ENCODE results near the gene PHLDA3.

Gene PHLDA3

GRCh38 chr1:201499795-201500669 lies 31.0 kb upstream of the PHLDA3 start:
- no peak overlapping the region for H3K4me3 ChIP-seq (ENCODE audit: low read length)
- TF ChIP-seq, protein P1, sequence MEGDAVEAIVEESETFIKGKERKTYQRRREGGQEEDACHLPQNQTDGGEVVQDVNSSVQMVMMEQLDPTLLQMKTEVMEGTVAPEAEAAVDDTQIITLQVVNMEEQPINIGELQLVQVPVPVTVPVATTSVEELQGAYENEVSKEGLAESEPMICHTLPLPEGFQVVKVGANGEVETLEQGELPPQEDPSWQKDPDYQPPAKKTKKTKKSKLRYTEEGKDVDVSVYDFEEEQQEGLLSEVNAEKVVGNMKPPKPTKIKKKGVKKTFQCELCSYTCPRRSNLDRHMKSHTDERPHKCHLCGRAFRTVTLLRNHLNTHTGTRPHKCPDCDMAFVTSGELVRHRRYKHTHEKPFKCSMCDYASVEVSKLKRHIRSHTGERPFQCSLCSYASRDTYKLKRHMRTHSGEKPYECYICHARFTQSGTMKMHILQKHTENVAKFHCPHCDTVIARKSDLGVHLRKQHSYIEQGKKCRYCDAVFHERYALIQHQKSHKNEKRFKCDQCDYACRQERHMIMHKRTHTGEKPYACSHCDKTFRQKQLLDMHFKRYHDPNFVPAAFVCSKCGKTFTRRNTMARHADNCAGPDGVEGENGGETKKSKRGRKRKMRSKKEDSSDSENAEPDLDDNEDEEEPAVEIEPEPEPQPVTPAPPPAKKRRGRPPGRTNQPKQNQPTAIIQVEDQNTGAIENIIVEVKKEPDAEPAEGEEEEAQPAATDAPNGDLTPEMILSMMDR (conservative IDR thresholded peaks at IDR 0.05; ENCODE audit: low read depth, low read length): no peak
- DNase-seq (ENCODE audit: low read depth): no peak

DNA sequence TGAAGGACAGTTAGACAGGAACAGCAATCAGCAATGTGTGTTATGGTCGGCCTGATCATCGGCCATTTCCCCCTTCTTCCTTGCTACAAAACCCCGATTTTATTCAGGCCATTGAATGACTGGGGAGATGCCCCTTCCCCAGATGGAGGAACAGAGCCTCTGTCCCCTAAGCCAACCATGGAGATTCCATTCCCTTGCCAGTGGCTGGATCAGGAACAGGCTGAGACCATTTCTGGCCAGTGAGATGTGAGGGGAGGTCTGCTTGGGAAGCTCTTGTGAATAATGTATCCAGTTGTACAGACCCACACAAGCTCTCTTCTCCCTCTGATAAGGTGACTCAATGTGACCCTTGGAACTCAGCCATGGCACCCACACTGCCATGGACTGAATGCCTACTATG lies 30.2 kb upstream of the PHLDA3 start:
- no peak overlapping the region for H3K4me3 ChIP-seq (ENCODE audit: low read length)
- no peak for DNase-seq (ENCODE audit: low read depth)
- TF ChIP-seq, protein P1 (conservative IDR thresholded peaks at IDR 0.05; ENCODE audit: low read depth, low read length): no peak

DNA sequence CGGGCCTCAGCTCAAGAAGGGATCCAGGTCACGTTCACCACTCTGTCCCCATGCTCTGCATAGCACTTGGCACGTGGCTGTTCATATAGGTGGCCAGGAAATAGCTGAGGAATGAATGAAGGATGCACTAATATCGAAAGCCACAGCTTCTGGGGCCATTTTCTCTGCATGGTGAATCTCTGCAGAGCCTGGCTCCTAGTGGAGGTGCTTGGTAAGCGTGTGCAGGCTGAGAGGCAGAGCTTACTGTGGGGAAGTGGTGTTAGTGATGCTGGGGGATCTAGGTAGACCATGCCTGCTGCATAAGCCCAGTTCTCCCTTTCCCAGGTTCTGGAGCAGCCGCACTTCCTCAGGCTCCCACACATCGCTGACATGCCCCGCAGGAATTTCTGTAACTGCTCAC lies 29.6 kb upstream of the PHLDA3 start:
- no peak for DNase-seq (ENCODE audit: low read depth)
- TF ChIP-seq, protein P1 (conservative IDR thresholded peaks at IDR 0.05; ENCODE audit: low read depth, low read length): no peak
- no peak overlapping the region for H3K4me3 ChIP-seq (ENCODE audit: low read length)

GRCh38 chr1:201497935-201498509 lies 29.0 kb upstream of the PHLDA3 start:
- TF ChIP-seq, protein P1 (conservative IDR thresholded peaks at IDR 0.05; ENCODE audit: low read depth, low read length): no peak
- no peak overlapping the region for H3K4me3 ChIP-seq (ENCODE audit: low read length)
- DNase-seq (ENCODE audit: low read depth): no peak

DNA sequence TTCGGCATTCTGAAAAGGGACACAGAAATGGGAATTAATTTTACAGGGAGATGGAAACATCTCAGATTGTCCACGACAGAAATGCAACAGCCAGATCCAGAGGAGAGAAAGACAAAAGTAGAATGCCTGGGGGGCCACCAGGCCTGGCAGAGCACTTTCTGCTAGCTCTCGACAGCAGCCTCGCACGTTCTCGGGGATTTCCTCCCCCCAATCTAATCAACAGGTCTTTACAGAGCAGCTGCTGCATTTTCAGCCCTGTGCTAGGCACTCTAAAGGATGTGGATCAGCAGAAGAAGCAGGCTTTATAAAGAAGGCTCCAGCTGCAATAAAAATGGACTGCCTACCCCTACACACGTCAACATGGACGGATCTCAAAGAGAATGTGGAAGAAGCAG lies 27.3 kb upstream of the PHLDA3 start:
- H3K4me3 ChIP-seq (ENCODE audit: low read length): no peak overlapping the region
- DNase-seq (ENCODE audit: low read depth): no peak
- TF ChIP-seq, protein P1 (conservative IDR thresholded peaks at IDR 0.05; ENCODE audit: low read depth, low read length): no peak

DNA sequence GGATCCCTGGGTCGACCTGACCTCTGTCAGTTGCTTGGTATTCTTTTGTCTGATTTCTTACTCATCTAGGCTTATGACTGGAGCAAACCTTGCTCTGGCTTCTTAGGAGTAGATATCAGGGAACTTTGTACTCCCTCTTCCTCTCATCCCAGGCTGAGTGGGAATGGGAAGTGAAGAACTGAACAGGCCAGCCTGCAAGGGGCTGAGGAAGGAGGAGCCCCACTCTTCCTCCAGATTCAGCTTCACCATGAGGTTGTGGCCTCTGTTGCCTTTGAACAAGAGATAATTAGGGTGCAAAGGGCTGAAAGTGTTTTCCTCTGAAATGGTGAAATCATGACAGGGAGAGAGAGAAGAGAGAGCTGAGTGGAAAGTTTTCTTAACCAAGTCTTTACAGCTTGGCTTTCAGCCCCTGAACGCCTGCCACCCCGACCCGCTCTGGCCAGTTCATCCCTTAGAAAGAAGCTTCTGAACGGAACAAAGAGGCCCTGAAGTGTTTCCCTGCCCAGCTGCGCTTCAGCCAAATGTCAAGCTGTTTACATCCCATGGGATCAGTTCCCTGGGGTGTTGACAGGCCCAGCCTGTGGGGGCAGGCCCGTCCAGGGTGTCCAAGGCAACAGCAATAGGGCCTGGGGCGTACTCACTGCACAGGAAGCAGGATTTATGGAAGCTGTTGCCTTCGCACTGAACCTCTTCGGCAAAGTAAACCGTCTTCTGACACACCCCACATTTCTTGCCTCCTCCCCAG lies 26.7 kb upstream of the PHLDA3 start:
- TF ChIP-seq, protein P1 (conservative IDR thresholded peaks at IDR 0.05; ENCODE audit: low read depth, low read length): no peak
- no peak overlapping the region for H3K4me3 ChIP-seq (ENCODE audit: low read length)
- DNase-seq (ENCODE audit: low read depth): no peak

All from retinal pigment epithelial cell (primary cell).